MG63 (cell line): Measurements from ENCODE around the gene AFAP1. TPM values are rescaled to one million over a fixed set of nuclear protein-coding genes. Genes with fewer than 3 reads are reported as not detected.
"Not testable (repeated sequence)": the region's sequence is repeated elsewhere in the genome, so short reads cannot be mapped to it uniquely, and the experiment has no call there.

Experiments used
- DNase-seq: peaks from one replicate; pipeline ENCODE4 v3.0.0-alpha.2; 2020
- H3K27me3 ChIP-seq: fragments of 250-450 bp; sonication (Bioruptor Pico); 2 replicates; pipeline ENCODE4 v1.5.1; 2020; ENCODE audit warnings: mild to moderate bottlenecking, moderate library complexity
- H3K36me3 ChIP-seq: fragments of 250-450 bp; sonication (Bioruptor Pico); 2 replicates; pipeline ENCODE4 v1.5.1; 2020; ENCODE audit warnings: mild to moderate bottlenecking, moderate library complexity
- H3K4me3 ChIP-seq: fragments of 250-450 bp; sonication (Bioruptor Pico); 2 replicates; pipeline ENCODE4 v1.5.1; 2020; ENCODE audit warnings: mild to moderate bottlenecking, moderate library complexity
- H3K9me3 ChIP-seq: fragments of 250-450 bp; sonication (Bioruptor Pico); 2 replicates; pipeline ENCODE4 v1.5.1; 2020; ENCODE audit warnings: mild to moderate bottlenecking, moderate library complexity
- total RNA-seq: library from RNA; depleted of rRNA; stranded (reverse); fragments of >200 nt; shearing (Covaris generic); gene quantifications from 2 replicates; pipeline ENCODE4 v1.2.3, GENCODE V29; 2014; ENCODE audit warnings: low replicate concordance

Gene AFAP1
- total RNA-seq, 1 experiment from 2014 or later, result 30.0 TPM

- peaks cover 7% of the 10 kb centered on the region for H3K36me3 ChIP-seq
- H3K27me3 ChIP-seq, result no peaks in the 10 kb centered on the region
- no peak for DNase-seq
- H3K9me3 ChIP-seq, result no peaks in the 10 kb centered on the region
- H3K4me3 ChIP-seq, result peak overlapping the region; percentile 64
Measured at GRCh38 chr4:7937006-7937405, 2.7 kb downstream of the AFAP1 start.

DNA sequence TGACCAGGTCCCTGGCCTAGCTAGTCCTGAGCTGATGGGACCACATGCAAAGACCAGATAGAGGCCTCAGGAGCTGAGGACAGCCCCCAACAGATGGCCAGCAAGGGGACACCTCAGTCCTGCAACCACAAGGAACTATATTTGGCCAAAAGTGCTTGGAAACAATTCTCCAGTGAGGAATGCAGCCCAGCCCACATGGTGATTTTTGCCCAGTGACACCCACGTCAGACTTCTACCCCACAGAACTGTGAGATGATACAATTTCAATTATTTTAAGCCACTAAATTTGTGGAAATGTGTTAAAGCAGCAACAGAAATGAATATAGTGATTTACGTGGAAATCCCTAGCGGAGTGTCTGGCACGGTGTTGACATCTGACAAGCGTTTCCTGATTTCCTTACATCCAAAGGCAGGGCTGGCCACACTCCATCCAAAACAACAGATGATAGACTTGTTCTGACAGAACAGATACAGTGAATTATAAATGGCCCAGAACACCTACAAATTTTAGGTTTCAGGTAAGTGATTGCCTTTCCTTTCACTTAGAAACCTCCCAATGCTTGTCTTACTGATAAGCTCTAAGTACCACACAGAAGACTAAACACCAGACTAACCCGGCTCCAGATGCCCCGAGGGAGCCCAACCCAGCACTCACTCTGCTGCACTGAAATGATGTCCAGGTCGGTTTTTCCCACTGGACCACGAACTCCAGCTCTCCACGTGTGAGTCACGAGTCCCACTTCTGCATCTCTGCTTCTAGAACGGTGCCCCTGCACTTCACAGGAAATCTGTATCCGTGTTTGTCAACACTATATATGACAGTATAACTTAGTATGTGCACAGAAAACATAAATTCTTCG, 5.8 kb downstream of the AFAP1 start:
- no peak overlapping the region for H3K4me3 ChIP-seq
- DNase-seq, result no peak

DNA sequence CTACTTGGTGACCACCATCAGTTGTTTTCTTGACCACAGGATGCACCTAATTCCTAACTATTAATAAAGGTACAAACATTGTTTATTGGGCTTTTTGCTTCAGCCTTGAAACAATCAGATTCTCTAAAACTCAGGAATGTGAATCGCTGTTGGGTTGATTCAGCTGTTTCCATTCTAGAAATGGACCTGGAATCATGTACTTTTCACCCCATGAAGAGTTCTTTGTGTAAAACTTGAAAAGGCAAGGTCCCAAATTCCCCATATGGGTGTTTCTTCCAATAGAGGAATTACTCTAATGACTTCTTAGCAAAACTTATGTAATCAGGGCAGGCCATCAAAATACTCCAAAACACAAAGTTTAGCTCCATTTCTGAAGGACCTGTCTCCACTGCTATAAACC, 7.4 kb downstream of the AFAP1 start:
- H3K9me3 ChIP-seq, result no peaks in the 10 kb centered on the region
- DNase-seq, result no peak
- H3K4me3 ChIP-seq, result no peak overlapping the region
- H3K36me3 ChIP-seq, result peaks cover 7% of the 10 kb centered on the region
- no peaks in the 10 kb centered on the region for H3K27me3 ChIP-seq

More for the DNA sequence above, 5.8 kb downstream of the AFAP1 start:
- Histone ChIP-seq H3K9me3 (no peaks in the 10 kb centered on the region), H3K36me3 (peaks cover 7% of the 10 kb centered on the region), H3K27me3 (no peaks in the 10 kb centered on the region)

DNA sequence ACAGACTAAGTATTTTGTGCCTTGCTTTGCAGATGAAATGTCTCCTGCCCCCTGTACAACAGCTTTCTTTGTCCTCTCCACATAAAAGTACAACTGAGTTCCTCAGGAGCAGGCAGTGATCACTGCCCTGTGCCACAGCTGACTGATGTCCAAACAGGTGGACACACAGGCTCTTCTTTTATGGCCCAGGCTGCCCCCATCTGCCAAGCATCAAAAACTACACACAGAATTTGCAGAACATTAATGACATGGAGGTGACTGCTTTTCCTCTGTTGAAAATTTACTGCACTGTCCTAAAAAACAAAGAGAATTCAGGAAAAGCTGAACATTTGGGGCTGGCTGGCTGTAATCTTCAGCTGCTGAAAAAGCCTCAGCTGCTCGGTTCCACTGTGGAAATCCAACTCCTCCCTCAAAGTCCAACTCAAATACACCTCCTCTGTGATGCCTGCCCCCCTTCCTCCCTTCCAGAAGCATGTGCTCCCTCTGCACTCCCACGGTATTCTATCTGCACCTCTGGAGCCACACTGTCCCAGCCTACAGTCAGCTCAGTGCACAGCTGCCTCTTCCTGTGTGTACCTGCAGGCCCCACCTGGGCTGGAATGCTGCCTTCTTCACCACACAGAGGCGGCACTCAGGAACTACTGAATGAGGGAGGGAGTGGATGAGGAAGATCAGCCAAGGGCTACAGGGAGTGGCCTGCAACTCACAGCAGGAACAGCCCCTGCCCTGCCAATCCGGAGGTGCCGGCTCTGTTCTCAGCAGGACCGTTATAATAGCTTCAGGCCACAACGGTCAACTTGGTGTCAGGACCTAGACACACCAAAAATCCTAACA, 10.3 kb downstream of the AFAP1 start:
- H3K4me3 ChIP-seq, result no peak overlapping the region
- no peaks in the 10 kb centered on the region for H3K27me3 ChIP-seq
- peaks cover 7% of the 10 kb centered on the region for H3K36me3 ChIP-seq
- H3K9me3 ChIP-seq, result no peaks in the 10 kb centered on the region
- peak; percentile 74 for DNase-seq

DNA sequence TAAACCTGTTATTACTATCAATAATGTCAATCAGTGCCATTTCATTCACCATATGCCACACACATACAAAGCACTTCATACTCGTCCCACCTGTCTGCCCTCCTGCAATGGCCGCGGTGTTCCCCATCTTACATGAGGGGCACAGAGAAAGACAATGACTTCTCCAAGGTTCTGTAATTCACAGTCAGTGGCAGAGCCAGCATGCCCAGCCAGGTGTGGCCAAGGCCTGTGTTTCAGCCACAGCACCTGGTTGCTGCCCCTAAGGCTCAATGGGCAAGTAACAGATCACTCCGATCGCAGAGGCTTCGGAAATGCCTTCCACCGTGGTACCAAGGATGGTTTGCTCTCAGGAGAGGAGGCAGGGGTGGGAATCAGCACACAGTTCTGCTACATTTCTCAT, 10.9 kb downstream of the AFAP1 start:
- no peak for DNase-seq
- no peaks in the 10 kb centered on the region for H3K9me3 ChIP-seq
- no peak overlapping the region for H3K4me3 ChIP-seq
- no peaks in the 10 kb centered on the region for H3K27me3 ChIP-seq
- H3K36me3 ChIP-seq, result peaks cover 4% of the 10 kb centered on the region

GRCh38 chr4:7926822-7927221, 12.8 kb downstream of the AFAP1 start:
- Histone ChIP-seq H3K27me3 (no peaks in the 10 kb centered on the region), H3K4me3 (no peak overlapping the region), H3K9me3 (no peaks in the 10 kb centered on the region), H3K36me3 (no peaks in the 10 kb centered on the region)
- no peak for DNase-seq

GRCh38 chr4:7924570-7924969, 15.1 kb downstream of the AFAP1 start:
- Histone ChIP-seq H3K36me3 (no peaks in the 10 kb centered on the region), H3K4me3 (no peak overlapping the region), H3K27me3 (no peaks in the 10 kb centered on the region), H3K9me3 (no peaks in the 10 kb centered on the region)
- DNase-seq, result no peak

DNA sequence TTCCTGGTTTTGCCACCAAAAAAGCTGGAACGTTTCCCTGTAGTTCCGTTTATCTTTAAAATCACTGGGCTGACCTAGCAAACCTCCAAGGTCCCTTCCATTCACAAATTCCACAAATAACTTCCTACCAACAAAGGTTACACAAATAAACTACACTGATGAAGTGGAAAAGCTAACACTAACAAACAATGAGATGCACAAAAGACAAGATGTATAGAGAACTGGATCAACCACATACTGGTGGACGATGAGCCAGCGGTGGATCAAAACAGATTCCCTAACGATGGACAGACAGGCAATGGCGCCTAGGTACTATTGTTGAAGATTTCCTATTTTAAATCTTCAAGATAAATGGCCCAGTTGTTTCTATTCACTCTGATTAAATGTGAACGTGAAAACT, 15.5 kb downstream of the AFAP1 start:
- Histone ChIP-seq H3K36me3 (no peaks in the 10 kb centered on the region), H3K27me3 (no peaks in the 10 kb centered on the region), H3K9me3 (no peaks in the 10 kb centered on the region), H3K4me3 (no peak overlapping the region)
- no peak for DNase-seq

GRCh38 chr4:7922466-7922865, 17.2 kb downstream of the AFAP1 start:
- H3K27me3 ChIP-seq, result no peaks in the 10 kb centered on the region
- no peaks in the 10 kb centered on the region for H3K36me3 ChIP-seq
- H3K4me3 ChIP-seq, result no peak overlapping the region
- no peak for DNase-seq
- H3K9me3 ChIP-seq, result no peaks in the 10 kb centered on the region

- H3K9me3 ChIP-seq, result no peaks in the 10 kb centered on the region
- H3K4me3 ChIP-seq, result no peak overlapping the region
- no peaks in the 10 kb centered on the region for H3K27me3 ChIP-seq
- H3K36me3 ChIP-seq, result no peaks in the 10 kb centered on the region
- no peak for DNase-seq
Measured at GRCh38 chr4:7918981-7919380, 20.7 kb downstream of the AFAP1 start.

GRCh38 chr4:7918187-7918586, 21.5 kb downstream of the AFAP1 start:
- H3K9me3 ChIP-seq, H3K4me3 ChIP-seq, DNase-seq, H3K27me3 ChIP-seq, H3K36me3 ChIP-seq: not testable (repeated sequence)

DNA sequence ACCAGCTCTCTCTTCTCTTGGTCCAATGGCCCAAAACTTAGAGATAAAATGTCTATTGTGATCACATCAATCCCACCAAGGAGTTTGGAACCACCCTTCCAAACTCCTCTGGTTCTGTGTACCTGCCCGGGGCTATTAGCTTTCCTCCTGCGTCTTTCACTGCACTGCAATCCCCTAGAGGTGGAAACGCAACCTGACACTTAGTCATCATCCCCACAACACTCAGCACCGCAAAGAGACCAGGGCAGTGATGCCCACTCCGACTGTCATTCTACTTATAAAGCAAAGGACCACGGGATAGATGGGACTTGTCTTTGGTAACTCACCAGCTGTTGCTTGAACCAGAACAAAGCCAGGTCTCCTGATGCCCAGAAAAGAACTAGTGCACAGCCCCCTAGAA, 22.0 kb downstream of the AFAP1 start:
- H3K27me3 ChIP-seq, result no peaks in the 10 kb centered on the region
- no peak overlapping the region for H3K4me3 ChIP-seq
- no peak for DNase-seq
- H3K36me3 ChIP-seq, result no peaks in the 10 kb centered on the region; the same call in 1 of the 2 replicates
- no peaks in the 10 kb centered on the region for H3K9me3 ChIP-seq

DNA sequence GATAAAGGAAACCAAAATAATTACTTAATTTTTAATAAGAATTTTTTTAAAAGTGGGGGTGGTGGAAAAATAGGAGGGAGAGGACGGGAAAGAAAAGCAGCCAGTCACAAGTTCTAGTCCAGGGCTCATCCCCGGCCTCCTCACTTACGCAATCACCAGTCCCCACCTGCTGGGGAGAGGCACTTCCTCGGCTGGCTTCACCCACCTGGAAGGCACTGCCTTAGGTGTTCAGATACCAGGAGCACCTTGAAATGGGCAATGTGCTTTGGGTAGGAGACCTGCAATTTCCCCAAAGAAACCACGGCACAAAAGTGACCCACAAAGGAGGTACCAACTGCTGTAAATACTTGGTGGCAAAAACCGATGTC, 23.8 kb downstream of the AFAP1 start:
- Histone ChIP-seq H3K27me3 (no peaks in the 10 kb centered on the region), H3K4me3 (no peak overlapping the region), H3K9me3 (no peaks in the 10 kb centered on the region), H3K36me3 (no peaks in the 10 kb centered on the region; the same call in 1 of the 2 replicates)
- DNase-seq, result no peak

- Histone ChIP-seq H3K9me3 (no peaks in the 10 kb centered on the region), H3K27me3 (no peaks in the 10 kb centered on the region), H3K4me3 (no peak overlapping the region), H3K36me3 (no peaks in the 10 kb centered on the region; the same call in 1 of the 2 replicates)
- DNase-seq, result no peak
Measured at GRCh38 chr4:7912826-7913225, 26.8 kb downstream of the AFAP1 start.

DNA sequence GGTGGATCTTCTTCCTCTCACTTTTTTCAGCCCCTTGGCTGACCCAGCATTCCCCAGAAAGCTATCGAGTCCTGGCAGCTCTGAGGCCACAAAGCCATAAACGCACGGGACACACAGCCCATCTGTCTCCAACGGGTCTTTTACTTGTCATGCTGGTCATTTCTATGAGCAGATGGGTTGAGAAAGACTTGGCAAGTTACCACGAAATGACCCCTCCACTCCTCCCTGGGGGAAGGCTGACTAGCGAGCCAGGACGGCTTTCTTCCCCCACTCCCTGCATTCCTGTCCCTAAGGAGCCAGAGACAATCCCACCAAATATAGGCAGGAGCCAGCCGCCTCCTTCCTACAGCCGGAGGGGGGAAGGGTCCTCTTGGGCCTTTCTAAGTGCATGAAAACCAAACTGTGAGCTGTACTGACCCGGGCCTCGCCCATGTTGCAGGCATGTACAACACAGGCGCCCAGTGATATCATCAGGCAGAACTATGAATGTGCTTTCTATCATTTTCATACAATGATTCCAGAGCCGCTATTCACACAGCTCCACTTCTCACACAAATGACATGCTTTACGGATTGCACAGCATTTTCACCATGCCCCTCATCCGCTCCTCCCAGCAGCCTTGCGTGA, 28.6 kb downstream of the AFAP1 start:
- no peaks in the 10 kb centered on the region for H3K27me3 ChIP-seq
- no peaks in the 10 kb centered on the region for H3K9me3 ChIP-seq
- H3K4me3 ChIP-seq, result no peak overlapping the region
- DNase-seq, result no peak
- H3K36me3 ChIP-seq, result no peaks in the 10 kb centered on the region; the same call in 1 of the 2 replicates

- Histone ChIP-seq H3K9me3 (no peaks in the 10 kb centered on the region), H3K27me3 (no peaks in the 10 kb centered on the region), H3K4me3 (no peak overlapping the region), H3K36me3 (no peaks in the 10 kb centered on the region; the same call in 1 of the 2 replicates)
- no peak for DNase-seq
Measured at GRCh38 chr4:7910263-7910896, 29.3 kb downstream of the AFAP1 start.
